ENCODE results near the gene KBTBD12.
"Not testable (repeated sequence)": the region's sequence is repeated elsewhere in the genome, so short reads cannot be mapped to it uniquely, and the experiment has no call there.

Gene KBTBD12

DNA sequence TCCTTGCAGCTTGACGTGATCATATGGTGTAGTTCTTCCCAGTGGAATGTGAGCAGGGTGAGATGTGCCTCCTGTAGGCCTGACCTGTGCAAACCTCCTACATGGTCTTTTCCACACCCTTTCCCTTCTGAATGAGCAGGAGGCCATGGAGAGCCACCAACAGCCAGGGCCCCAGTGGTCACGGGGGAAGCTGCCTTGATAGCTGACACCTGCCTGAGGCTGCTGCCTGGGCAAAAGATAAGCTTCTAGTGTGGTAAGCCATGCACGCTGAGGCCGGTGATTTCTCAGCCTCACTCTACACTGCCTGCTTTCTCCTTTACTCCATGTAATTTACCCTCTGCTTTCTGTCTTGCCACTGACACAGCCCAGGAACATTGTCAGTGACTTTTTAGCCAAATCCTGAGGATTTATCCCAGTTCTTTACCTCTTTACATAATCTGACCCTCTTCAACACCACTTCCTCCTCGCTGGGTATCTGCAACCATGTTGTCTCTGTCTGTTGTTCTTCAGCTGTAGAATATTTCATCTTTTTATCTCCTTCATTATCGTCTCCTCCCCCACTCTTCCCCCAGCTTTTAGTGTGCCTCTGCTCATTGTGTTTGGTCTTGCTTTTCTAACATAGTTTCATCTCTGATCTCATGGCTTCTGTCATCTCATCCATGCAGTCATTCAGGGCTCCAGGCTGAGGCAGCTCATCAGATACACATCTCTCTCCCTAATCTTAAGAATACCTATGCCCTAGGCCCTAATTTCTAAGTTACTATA is 11.2 kb upstream of the KBTBD12 start:
- DNase-seq, result no peak

DNA sequence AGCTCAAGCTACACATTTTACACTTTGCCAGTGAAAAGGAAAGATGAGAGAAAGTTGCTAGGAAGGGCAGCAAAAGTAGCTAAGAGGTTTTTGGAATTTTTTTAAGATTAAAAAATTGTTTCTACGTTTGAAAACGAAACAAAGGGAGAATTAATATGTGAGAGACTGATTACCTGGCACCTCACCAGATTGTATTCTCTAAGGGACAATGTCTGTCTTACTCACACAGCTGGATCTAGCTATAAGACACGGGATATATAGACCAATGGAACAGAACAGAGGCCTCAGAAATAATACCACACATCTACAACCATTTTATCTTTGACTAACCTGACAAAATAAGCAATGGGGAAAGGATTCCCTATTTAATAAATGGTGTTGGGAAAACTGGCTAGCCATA is 9.5 kb upstream of the KBTBD12 start:
- DNase-seq, result no peak

DNA sequence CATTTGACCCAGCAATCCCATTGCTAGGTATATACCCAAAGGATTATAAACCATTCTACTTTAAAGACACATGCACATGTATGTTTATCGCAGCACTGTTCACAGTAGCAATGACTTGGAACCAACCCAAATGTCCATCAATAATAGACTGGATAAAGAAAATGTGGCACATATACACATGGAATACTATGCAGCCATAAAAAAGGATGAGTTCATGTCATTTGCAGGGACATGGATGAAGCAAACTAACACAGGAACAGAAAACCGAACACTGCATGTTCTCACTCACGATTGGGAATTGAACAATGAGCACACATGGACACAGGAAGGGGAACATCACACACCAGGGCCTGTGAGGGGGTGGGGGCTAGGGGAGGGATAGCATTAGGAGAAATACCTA is 8.4 kb upstream of the KBTBD12 start:
- DNase-seq, result not testable (repeated sequence)

DNA sequence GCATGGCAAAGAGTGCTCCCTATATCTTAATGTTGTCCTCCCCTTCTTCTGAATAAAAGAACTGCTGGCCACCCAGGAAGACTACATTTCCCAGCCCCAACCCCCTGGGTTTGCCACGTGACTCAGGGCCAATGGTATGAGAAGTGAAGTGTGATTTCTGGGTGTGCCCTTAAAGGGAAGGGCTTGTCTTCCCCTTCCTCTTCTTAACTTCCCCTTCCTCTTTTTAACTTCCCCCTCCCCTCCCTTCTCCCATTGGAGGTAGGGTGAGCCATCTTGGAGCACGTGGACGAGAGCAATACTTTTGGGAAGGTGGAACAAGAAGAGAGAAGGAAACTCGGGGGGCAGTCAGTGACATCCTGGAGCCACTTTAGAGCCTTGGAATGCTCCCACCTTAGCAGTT is 6.8 kb upstream of the KBTBD12 start:
- no peak for DNase-seq

DNA sequence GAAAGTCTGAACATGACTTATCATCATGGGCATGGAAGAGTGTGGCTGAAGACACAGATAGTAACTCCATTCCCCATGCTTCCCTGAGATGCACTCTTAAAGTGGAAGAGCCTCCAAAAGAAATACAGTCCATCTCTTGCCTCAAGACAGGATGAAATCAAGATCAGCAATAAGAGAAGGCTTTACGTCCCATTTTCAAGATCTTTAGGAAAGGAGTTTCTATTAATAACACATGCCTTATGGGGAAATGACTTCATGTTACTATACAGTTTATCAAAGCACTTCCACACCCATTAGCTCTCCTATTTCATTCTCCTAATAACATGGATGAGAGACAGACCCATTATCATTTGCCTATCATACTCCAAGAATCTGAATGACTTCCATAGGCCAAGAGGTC is 6.1 kb upstream of the KBTBD12 start:
- no peak for DNase-seq

- no peak for DNase-seq
These were observed 5.4 kb upstream of the KBTBD12 start for GRCh38 chr3:127909646-127910045.

GRCh38 chr3:127911421-127911931 is 3.6 kb upstream of the KBTBD12 start:
- DNase-seq, result no peak

DNA sequence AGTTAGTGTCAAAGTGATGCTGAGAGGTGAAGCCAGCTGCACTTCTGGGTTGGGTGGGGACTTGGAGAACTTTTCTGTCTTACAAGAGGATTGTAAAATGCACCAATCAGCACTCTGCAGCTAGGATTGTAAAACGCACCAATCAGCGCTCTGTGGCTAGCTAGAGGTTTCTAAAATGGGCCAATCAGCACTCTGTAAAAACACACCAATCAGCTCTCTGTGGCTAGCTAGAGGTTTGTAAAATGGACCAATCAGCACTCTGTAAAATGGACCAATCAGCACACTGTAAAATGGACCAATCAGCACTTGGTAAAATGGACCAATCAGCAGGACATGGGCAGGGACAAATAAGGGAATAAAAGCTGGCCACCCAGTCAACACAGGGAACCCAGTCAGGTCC is 1.2 kb upstream of the KBTBD12 start:
- DNase-seq, result not testable (repeated sequence)

- DNase-seq, result no peak
These were observed 448 bp upstream of the KBTBD12 start for GRCh38 chr3:127914584-127914983.

DNA sequence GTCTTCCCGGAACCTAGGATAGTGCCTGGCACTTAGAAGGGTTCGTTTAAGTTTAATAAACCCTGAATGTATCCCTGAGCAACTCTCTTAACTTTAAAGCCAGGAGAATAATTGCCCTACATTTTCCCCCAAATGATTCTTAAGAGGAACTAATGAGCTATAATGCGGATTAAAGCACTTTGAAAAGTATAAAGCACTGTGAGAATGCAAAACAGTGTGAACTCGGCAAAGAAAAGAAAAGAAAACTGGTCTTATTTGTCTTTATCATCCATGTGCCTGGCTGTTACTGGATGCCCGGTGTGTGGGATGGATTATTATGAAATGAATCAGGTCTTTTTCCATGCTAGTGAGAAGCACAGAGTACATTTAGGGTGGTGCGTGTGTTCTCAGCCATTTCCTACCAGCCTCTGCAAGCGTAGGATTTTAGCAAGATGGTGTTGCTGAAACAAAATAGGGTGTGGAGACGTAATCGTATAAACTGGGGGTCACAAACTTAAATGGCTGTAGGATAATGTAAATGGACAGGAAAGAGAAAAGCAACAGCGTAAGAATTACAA is 983 bp downstream of the KBTBD12 start:
- DNase-seq, result no peak

DNA sequence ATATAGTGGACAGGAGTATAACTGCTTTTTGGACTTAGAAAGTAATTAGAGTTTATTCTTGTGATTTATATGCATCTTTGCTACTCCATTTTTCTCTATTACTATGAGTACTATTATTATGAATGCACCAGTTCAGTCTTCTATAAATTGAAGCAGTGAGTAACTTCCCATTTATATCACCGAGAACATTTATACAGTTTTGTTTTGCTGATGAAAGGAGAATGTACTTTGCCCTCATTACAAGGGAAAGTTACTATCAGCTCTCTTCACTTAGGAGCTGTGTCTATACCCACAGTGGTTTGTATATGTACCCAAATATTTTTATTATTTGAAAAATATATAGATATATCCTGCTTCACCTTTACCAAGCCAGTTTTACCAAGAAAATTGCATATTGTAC is 5.7 kb downstream of the KBTBD12 start:
- DNase-seq, result no peak

DNA sequence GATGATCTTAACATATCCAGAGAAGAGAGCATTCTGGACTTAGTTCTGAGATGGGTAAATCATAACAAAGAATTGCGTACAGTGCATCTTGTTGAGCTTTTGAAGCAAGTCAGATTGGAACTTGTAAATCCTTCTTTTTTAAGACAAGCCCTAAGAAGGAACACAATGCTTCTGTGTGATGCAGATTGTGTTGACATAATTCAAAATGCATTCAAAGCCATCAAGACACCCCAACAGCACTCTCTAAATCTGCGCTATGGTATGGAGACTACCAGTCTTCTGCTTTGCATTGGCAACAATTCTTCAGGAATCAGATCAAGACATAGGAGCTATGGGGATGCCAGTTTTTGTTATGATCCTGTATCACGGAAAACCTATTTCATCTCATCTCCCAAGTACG is 8.6 kb downstream of the KBTBD12 start:
- DNase-seq, result no peak

DNA sequence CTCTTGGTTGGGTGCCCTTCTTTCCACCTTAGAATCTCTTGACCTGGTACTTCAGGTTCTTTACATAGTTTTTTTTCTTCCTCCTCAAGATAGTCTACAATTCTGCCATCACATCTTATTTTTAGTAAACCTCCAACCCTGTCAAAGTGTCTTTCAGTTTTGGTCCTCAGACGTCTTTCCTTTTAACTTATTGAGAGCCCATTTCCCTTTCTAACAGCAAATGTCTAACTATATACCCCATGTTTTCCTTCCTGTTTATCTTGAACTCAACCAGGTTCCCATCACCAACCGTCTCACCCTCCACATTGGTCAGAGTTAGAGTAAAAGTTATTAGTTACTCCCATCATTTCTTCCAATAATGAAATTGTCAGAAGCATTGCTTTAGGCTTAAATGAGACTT is 10.4 kb downstream of the KBTBD12 start:
- DNase-seq, result no peak

GRCh38 chr3:127927829-127928604 is 13.0 kb downstream of the KBTBD12 start:
- no peak for DNase-seq

GRCh38 chr3:127929818-127930413 is 14.9 kb downstream of the KBTBD12 start:
- no peak for DNase-seq

GRCh38 chr3:127933396-127933795 is 18.4 kb downstream of the KBTBD12 start:
- DNase-seq, result no peak

GRCh38 chr3:127938800-127939199 is 23.8 kb downstream of the KBTBD12 start:
- no peak for DNase-seq

- no peak for DNase-seq
These were observed 25.1 kb downstream of the KBTBD12 start for GRCh38 chr3:127940116-127940515.

- DNase-seq, result no peak
These were observed 27.6 kb downstream of the KBTBD12 start for GRCh38 chr3:127942613-127943012.

DNA sequence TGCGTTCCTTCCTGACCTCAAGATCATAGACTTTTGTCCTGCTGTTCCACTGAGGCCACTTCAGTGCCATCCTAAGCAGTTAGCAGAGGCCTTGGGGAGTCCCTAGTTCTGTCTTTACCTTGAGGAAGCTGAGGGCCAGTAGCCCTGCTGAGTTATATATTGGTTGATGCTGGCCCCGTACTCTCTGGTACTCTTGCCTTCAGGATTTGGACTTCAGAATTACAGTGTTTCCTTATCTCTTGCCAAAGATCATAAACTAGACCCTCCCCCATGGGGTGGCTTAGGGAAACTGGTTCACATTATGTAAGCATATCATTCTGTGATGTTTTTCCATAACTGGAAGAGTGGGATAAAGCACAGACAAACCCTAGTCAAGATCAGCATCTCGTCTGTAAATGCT is 33.2 kb downstream of the KBTBD12 start:
- DNase-seq, result no peak

DNA sequence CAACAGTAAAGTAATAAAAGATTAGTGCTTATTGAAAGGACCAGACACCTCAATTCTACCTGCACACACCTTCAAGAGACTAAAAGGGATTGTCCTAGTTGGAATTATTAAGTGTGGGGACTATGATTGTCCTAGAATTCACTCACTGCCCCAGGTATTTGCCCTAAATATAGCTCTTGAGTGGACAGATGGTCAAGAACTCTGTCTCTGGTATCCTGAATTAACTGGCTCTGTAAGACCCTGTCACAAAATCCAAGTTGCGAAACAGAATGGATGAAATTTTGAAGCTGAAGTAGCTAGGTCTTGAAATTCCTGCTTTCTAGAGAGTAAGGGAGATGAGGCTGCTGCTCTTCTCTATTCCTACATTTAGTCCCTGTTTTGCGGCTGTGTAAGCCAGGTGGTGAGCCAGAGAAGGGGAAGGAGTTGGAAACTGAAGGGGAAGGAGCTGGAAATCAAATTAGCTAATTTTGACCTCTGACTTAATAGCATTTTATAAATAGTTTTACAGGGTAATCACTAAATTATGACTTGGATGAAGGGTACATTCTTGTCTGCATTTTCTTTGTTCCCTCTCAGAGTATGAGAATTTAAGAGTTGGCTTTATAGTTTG is 34.5 kb downstream of the KBTBD12 start:
- DNase-seq, result no peak

GRCh38 chr3:127951276-127951675 is 36.2 kb downstream of the KBTBD12 start:
- DNase-seq, result no peak
